ENCODE data around the gene MALAT1.
"Not testable (repeated sequence)": the region's sequence is repeated elsewhere in the genome, so short reads cannot be mapped to it uniquely, and the experiment has no call there.

Gene MALAT1

DNA sequence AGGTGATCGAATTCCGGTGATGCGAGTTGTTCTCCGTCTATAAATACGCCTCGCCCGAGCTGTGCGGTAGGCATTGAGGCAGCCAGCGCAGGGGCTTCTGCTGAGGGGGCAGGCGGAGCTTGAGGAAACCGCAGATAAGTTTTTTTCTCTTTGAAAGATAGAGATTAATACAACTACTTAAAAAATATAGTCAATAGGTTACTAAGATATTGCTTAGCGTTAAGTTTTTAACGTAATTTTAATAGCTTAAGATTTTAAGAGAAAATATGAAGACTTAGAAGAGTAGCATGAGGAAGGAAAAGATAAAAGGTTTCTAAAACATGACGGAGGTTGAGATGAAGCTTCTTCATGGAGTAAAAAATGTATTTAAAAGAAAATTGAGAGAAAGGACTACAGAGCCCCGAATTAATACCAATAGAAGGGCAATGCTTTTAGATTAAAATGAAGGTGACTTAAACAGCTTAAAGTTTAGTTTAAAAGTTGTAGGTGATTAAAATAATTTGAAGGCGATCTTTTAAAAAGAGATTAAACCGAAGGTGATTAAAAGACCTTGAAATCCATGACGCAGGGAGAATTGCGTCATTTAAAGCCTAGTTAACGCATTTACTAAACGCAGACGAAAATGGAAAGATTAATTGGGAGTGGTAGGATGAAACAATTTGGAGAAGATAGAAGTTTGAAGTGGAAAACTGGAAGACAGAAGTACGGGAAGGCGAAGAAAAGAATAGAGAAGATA, at the start of gene MALAT1:
Gene MALAT1, plus strand, starts transcription at position 69 of the 736 bp plus-strand sequence.
- no peak for DNase-seq (ENCODE audit: low read depth, low spot score)

- not testable (repeated sequence) for DNase-seq (ENCODE audit: low read depth, low spot score)
Observed at GRCh38 chr11:65451301-65451700, 47.5 kb upstream of the MALAT1 start.

DNA sequence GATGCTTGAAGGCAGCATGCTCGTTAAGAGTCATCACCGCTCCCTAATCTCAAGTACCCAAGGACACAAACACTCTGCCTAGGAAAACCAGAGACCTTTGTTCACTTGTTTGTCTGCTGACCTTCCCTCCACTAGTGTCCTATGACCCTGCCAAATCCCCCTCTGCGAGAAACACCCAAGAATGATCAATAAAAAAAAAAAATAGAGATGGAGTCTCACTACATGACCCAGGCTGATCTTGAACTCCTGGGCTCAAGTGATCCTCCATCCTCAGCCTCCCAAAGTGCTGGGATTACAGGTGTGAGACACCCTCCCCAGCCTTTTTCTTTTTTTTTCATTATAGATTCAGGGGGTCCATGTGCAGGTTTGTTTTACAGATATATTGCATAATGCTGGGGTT, 46.6 kb upstream of the MALAT1 start:
- not testable (repeated sequence) for DNase-seq (ENCODE audit: low read depth, low spot score)

- DNase-seq (ENCODE audit: low read depth, low spot score): no peak
Observed at GRCh38 chr11:65452806-65453490, 45.9 kb upstream of the MALAT1 start.

DNA sequence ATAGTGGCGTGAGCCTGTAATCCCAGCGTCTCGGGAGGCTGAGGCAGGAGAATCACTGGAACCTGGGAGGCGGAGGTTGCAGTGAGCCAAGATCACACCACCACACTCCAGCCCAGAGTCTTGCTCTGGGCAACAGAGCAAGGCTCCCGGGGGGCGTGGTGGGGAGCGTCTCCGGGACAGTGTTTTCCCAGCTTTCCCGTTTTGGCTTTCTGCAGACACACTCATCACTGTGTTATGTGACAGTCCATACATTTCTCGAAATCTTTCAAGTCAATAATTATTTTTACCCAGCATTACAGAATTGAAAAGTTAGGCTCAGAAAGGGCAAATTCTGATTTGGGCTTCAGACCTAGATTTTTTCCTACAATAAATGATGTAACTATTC, 44.5 kb upstream of the MALAT1 start:
- DNase-seq (ENCODE audit: low read depth, low spot score): no peak

GRCh38 chr11:65454696-65455456, 44.0 kb upstream of the MALAT1 start:
- no peak for DNase-seq (ENCODE audit: low read depth, low spot score)

DNA sequence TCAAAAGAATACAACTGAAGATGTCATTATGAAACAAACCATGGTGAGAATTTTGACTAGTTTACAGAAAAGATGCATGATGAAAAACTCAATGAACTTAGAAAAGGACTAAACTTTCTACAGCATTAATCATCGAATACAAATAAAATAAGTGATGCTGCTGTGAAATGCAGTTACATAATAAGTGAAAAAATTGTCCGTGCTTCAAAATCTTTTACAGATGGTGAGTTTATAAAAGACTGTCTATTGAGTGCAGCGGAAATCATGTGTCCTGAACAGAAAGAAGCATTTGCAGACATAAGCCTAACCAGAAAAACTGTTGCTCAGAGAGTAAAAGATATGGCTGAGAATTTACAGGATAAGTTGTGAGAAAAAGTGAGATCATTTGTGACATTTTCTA, 42.4 kb upstream of the MALAT1 start:
- no peak for DNase-seq (ENCODE audit: low read depth, low spot score)

DNA sequence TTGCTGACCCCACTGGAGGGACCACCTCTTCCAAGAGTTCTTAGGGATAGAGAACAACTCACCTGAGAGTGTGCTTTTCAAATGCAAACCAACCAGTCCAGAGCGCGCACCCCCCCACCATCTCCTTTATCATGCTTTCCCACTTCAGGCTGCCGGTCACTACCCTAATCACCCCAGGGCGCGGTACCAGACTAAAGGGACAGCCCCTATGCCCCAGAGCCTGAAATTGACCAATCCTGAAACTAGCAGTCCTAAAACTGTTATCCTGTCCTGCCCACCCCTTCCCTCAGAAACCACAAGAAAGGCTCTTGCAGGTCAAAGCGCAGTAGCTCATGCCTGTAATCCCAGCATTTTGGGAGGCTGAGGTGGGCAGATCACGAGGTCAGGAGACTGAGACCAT, 39.3 kb upstream of the MALAT1 start:
- no peak for DNase-seq (ENCODE audit: low read depth, low spot score)

- DNase-seq (ENCODE audit: low read depth, low spot score): not testable (repeated sequence)
Observed at GRCh38 chr11:65465471-65465870, 33.4 kb upstream of the MALAT1 start.

GRCh38 chr11:65467306-65467705, 31.5 kb upstream of the MALAT1 start:
- not testable (repeated sequence) for DNase-seq (ENCODE audit: low read depth, low spot score)

- no peak for DNase-seq (ENCODE audit: low read depth, low spot score)
Observed at GRCh38 chr11:65468874-65469333, 29.9 kb upstream of the MALAT1 start.

DNA sequence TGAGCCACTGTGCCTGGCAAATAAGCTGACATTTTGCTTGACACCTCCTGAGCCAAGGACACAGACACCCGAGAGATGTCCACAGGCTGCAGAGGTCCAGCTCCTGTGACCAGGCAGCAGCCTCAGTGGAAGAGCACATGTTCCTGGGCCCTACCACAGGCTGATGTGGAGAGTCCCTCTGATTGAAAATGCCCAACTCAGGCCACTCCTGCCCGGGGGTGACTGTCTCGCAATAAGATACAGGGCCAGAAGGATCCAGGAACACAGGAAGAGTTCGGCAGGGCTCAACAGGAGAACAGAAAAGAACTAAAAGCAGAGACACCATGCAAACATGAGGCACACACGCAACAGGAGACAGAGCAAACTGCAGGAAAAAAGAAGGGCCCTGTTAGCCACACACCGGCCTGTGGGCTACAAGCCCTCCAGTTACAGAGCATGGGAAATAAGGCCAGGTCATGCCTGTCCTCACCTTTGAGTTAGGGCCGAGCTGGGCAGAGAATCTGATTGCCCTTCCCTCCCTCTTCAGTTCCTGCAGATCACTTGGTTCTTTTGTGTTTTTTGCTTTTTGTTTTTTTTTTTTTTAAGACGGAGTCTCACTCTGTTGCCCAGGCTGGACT, 28.3 kb upstream of the MALAT1 start:
- no peak for DNase-seq (ENCODE audit: low read depth, low spot score)

DNA sequence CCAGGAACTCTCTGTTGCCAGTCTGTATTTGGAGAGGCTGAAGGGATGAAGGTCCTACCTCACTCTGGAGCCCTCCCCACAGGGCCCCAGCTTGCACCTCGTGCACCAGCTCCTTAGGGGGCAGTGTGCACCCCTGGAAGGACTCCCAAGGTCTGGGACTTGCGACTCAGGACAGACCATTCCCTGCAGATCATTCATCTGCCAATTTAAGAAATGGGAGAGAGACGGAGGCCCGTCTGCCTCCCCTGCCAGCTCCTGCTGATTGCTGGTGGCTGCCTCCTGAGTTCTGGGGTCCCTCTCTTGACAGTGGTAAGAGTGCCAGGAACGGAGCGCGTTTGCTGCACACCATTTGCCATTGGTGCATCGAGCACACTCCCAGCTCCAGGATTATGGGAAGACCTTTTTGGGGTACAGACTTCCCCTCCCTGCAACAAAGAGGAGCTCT, 27.4 kb upstream of the MALAT1 start:
- DNase-seq (ENCODE audit: low read depth, low spot score): no peak

GRCh38 chr11:65472588-65473277, 26.1 kb upstream of the MALAT1 start:
- DNase-seq (ENCODE audit: low read depth, low spot score): not testable (repeated sequence)

DNA sequence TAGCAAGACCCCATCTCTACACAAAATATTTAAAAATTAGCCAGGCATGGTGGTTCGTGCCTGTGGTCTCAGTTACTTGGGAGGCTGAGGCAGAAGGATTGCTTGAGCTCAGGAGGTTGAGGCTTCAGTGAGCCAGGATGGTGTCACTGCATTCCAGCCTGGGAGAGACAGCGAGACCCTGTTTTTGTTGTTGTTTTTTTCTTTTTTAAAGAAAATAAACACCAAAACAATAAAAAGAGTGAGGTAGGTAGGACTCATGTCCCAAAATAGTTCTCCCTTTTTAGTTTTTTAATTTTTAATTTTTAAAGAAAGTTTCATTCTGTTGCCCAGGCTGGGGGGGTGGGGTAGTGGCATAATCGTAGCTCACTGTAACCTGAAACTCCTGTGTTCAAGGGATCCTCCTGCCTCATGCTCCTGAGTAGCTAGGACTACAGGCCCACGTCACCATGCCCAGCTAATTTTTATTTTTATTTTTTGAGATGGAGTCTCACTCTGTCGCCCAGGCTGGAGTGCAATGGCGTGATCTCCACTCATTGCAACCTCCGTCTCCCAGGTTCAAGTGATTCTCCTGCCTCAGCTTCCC, 25.5 kb upstream of the MALAT1 start:
- no peak for DNase-seq (ENCODE audit: low read depth, low spot score)

DNA sequence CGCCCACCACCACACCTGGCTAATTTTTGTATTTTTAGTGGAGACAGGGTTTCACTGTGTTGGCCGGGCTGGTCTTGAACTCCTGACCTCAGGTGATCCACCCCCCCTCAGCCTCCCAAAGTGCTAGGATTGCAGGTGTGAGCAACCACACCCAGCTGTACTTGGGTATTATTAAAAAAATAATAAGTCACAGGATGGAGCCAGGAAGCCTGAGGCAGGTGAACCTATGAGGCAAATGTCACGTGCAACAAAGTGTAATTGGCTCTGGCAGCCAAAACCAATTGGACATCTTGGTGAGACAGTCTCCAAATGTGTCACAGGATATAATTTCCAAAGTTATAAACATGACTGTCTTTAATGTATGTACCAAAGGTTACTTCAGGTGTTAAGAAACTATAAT, 24.0 kb upstream of the MALAT1 start:
- DNase-seq (ENCODE audit: low read depth, low spot score): no peak

- DNase-seq (ENCODE audit: low read depth, low spot score): no peak
Observed at GRCh38 chr11:65476632-65477148, 22.2 kb upstream of the MALAT1 start.

GRCh38 chr11:65477149-65477965, 21.5 kb upstream of the MALAT1 start:
- DNase-seq (ENCODE audit: low read depth, low spot score): no peak

DNA sequence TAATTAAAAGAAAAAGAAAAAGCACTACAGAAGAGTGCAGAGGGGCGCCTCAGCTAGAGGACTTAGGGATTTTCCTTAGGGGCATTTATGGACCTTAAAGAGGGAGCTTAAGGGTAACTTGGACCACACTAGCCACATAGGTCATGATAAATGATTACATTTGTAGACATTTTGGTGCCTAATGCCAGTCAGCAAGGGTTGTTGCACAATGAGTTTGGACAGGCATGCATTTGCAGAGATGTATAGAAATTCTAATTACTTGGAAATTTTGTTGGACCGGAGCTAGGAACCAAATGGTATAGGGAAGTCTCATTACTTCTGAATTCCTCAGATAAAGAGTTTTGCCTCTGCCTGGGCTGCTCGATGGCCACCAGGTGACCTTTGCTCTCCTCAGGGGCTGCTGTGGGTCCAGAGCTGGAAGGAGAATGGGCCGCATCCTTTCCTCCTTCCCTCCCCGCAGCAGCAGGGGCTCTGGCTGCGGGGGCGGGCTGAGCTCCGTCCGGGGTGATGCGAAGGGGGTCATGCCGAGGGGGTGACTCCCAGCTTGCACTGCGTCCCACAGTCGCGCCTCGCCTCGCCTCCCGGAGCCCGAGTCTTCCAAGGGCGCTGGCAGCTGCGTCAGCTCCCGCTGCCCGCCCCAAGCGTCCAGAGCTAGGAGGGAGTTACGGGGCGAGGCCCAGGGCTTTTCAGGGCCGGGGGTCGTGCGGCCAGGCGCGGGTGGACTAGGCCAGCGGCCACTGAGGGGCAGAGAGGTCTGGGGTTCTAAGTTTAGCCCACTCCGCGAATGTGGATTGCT, 20.3 kb upstream of the MALAT1 start:
- DNase-seq (ENCODE audit: low read depth, low spot score): no peak

All from iPS DF 19.7 (cell line).